HepG2 (cell line): ENCODE data around the gene PODXL. TPM values are rescaled to one million over a fixed set of nuclear protein-coding genes. Genes with fewer than 3 reads are reported as not detected.

ENCODE experiments used
- ATAC-seq: fragments of 200-7000 bp; cut with Tn5 transposase; 3 replicates; pipeline ENCODE4 v1.9.1; 2020; ENCODE audit warnings: mild to moderate bottlenecking, moderate library complexity
- BruUV-seq: library from RNA; stranded (reverse); fragments of 400-500 nt; replicated peaks from 2 replicates; lab custom pipeline; 2021; lab: Mats Ljungman, UMichigan
- CTCF ChIA-PET: fragments of 300-600 bp; formaldehyde crosslinking; extraction: SDS; loops from one replicate; lab custom pipeline; 2021; ENCODE audit warnings: low total read pairs, inconsistent platforms, low intra/inter-chr PET ratio; lab: Yijun Ruan, JAX
- POLR2A ChIA-PET: fragments of 350-600 bp; sonication (Branson Sonifier 250); formaldehyde crosslinking; loops from one replicate; lab custom pipeline; 2020; ENCODE audit warnings: antibody characterized with exemption, inconsistent platforms; lab: Yijun Ruan, JAX
- DNase-seq: peaks from one replicate; pipeline ENCODE4 v3.0.0-alpha.2; 2015; ENCODE audit warnings: low spot score
- FAIRE-seq: peaks from 3 replicates; lab custom pipeline; 2011; peaks lifted over from hg19 to GRCh38; lab: Jason Lieb, UNC
- H2AFZ ChIP-seq: one replicate; pipeline ENCODE4 v1.6.1; 2011; ENCODE audit warnings: low read length, inconsistent platforms
- H3K27ac ChIP-seq: fragments of 300-600 bp; 3 replicates; pipeline ENCODE4 v1.8.0; 2011; ENCODE audit warnings: mixed run types, mild to moderate bottlenecking, mixed read lengths, low read length, inconsistent platforms; ENCODE audit not compliant: insufficient read depth; ENCODE audit errors: extremely low read length
- H3K27me3 ChIP-seq, 2 experiments: fragments of 200-600 bp in 1 of 2; 2 replicates in 1 of 2; 3 replicates in 1 of 2; pipeline versions ENCODE4 v1.6.0 to v1.8.0; 2011; ENCODE audit warnings: low read length in 2 of 2, mild to moderate bottlenecking in 2 of 2, moderate library complexity in 2 of 2, inconsistent platforms in 1 of 2; ENCODE audit not compliant: insufficient read depth in 2 of 2, control insufficient read depth in 1 of 2
- H3K36me3 ChIP-seq, 2 experiments: fragments of 200-600 bp in 1 of 2; replicated peaks in 1 of 2; 2 replicates in 1 of 2; 3 replicates in 1 of 2; pipeline versions ENCODE4 v1.5.1 to v1.8.0; 2011; ENCODE audit warnings: low read length in 2 of 2, inconsistent platforms in 1 of 2; ENCODE audit not compliant: insufficient read depth in 2 of 2, control insufficient read depth in 1 of 2
- H3K4me1 ChIP-seq: 2 replicates; pipeline ENCODE4 v1.5.1; 2012; ENCODE audit warnings: low read length, inconsistent platforms; ENCODE audit not compliant: insufficient read depth
- H3K4me2 ChIP-seq: 2 replicates; pipeline ENCODE4 v1.6.0; 2011; ENCODE audit warnings: low read depth, low read length, inconsistent platforms
- H3K4me3 ChIP-seq, 3 experiments: fragments of 200-600 bp in 1 of 3; sonication (generic), shearing (Covaris generic) in 1 of 3; replicated peaks in 1 of 3; 2 replicates each; pipeline ENCODE4 v1.5.1; 2011 to 2016; ENCODE audit warnings: low read length in 3 of 3, inconsistent platforms in 2 of 3, low read depth in 2 of 3, mild to moderate bottlenecking in 2 of 3, control low read depth in 1 of 3, mixed read lengths in 1 of 3; ENCODE audit not compliant: insufficient read depth in 1 of 3
- H3K79me2 ChIP-seq: one replicate; pipeline ENCODE4 v1.6.1; 2011; ENCODE audit warnings: low read length, inconsistent platforms; ENCODE audit not compliant: insufficient read depth
- H3K9ac ChIP-seq: 2 replicates; pipeline ENCODE4 v1.6.0; 2011; ENCODE audit warnings: mild to moderate bottlenecking, low read depth, low read length, inconsistent platforms; ENCODE audit not compliant: insufficient read depth
- H3K9me3 ChIP-seq: 2 replicates; pipeline ENCODE4 v1.5.1; 2012; ENCODE audit warnings: mild to moderate bottlenecking, low read length
- H4K20me1 ChIP-seq: 2 replicates; pipeline ENCODE4 v1.6.0; 2011; ENCODE audit warnings: inconsistent platforms, mild to moderate bottlenecking, low read length, moderate library complexity; ENCODE audit not compliant: insufficient read depth
- ATF7-NPFF ChIP-seq: sonication (generic); formaldehyde crosslinking; IDR thresholded peaks from 2 replicates; pipeline ENCODE4 v1.8.1; 2023; ENCODE audit warnings: mild to moderate bottlenecking, low read depth, missing genetic modification reagents, moderate library complexity
- BRD4 ChIP-seq: sonication (generic); formaldehyde crosslinking; IDR thresholded peaks from 2 replicates; pipeline ENCODE4 v1.4.0; 2020; ENCODE audit warnings: missing genetic modification reagents
- DDIT3 ChIP-seq: sonication (generic); formaldehyde crosslinking; IDR thresholded peaks from 2 replicates; pipeline ENCODE4 v1.4.0; 2020; ENCODE audit warnings: mild to moderate bottlenecking, missing genetic modification reagents
- ISX ChIP-seq: sonication (generic); formaldehyde crosslinking; conservative IDR thresholded peaks from 2 replicates; pipeline ENCODE4 v1.5.0; 2020; ENCODE audit warnings: missing genetic modification reagents
- MYC ChIP-seq: sonication (generic); formaldehyde crosslinking; IDR thresholded peaks from 2 replicates; pipeline ENCODE4 v1.9.0; 2021; ENCODE audit warnings: missing genetic modification reagents, borderline replicate concordance
- PHB2 ChIP-seq: fragments of 450-650 bp; IDR thresholded peaks from 2 replicates; pipeline ENCODE4 v1.6.1; 2018; ENCODE audit not compliant: partially characterized antibody
- SATB2 ChIP-seq: sonication (generic); formaldehyde crosslinking; IDR thresholded peaks from 2 replicates; pipeline ENCODE4 v1.5.0; 2020; ENCODE audit warnings: missing genetic modification reagents
- YEATS2 ChIP-seq: sonication (generic); formaldehyde crosslinking; IDR thresholded peaks from 2 replicates; pipeline ENCODE4 v1.4.0; 2020; ENCODE audit warnings: missing genetic modification reagents, borderline replicate concordance
- ZBTB14 ChIP-seq: sonication (generic); formaldehyde crosslinking; IDR thresholded peaks from 2 replicates; pipeline ENCODE4 v1.4.0; 2020; ENCODE audit warnings: missing genetic modification reagents
- ZNF224 ChIP-seq: sonication (generic); formaldehyde crosslinking; IDR thresholded peaks from 2 replicates; pipeline ENCODE4 v1.5.0; 2020; ENCODE audit warnings: mild to moderate bottlenecking, missing genetic modification reagents
- ZNF24 ChIP-seq: fragments of 450-650 bp; IDR thresholded peaks from 2 replicates; pipeline ENCODE4 v1.6.1; 2017; ENCODE audit warnings: antibody characterized with exemption, mild to moderate bottlenecking
- ZNF512 ChIP-seq: sonication (generic); formaldehyde crosslinking; IDR thresholded peaks from 2 replicates; pipeline ENCODE4 v1.4.0; 2020; ENCODE audit warnings: mild to moderate bottlenecking, missing genetic modification reagents
- ZNF547 ChIP-seq: sonication (generic); formaldehyde crosslinking; IDR thresholded peaks from 2 replicates; pipeline ENCODE4 v1.5.1; 2020; ENCODE audit warnings: mild to moderate bottlenecking, missing genetic modification reagents
- ZNF564 ChIP-seq: sonication (generic); formaldehyde crosslinking; IDR thresholded peaks from 2 replicates; pipeline ENCODE4 v1.8.1; 2023; ENCODE audit warnings: mild to moderate bottlenecking, missing genetic modification reagents
- ZNF572 ChIP-seq: sonication (generic); formaldehyde crosslinking; IDR thresholded peaks from 2 replicates; pipeline ENCODE4 v1.5.1; 2020; ENCODE audit warnings: mild to moderate bottlenecking, missing genetic modification reagents
- ZNF598 ChIP-seq: sonication (generic); formaldehyde crosslinking; IDR thresholded peaks from 2 replicates; pipeline ENCODE4 v1.5.1; 2020; ENCODE audit warnings: mild to moderate bottlenecking, missing genetic modification reagents, borderline replicate concordance
- ZNF670 ChIP-seq: sonication (generic); formaldehyde crosslinking; IDR thresholded peaks from 2 replicates; pipeline ENCODE4 v1.8.0; 2022; ENCODE audit warnings: mild to moderate bottlenecking, missing genetic modification reagents, borderline replicate concordance
- ZSCAN9 ChIP-seq: IDR thresholded peaks from 2 replicates; pipeline ENCODE4 v1.6.1; 2016; ENCODE audit warnings: borderline replicate concordance
- WGBS: methylation state at CpG from one replicate; pipeline ENCODE4 v1.1.6; 2017; ENCODE audit warnings: low lambda C conversion rate; 5-methylcytosine and 5-hydroxymethylcytosine counted together
- in situ Hi-C: cut with HindIII; loops from 2 replicates; pipeline ENCODE4 v1.10.0; 2017; ENCODE audit warnings: low pct_unique_long_range_greater_than_20kb; ENCODE audit not compliant: extremely low pct_ligation_motif_present
- intact Hi-C: fragments of 100-400 bp; cut with micrococcal nuclease; formaldehyde crosslinking; loops from one replicate; pipeline ENCODE4 v1.10.0; 2022; ENCODE audit not compliant: unreplicated experiment
- polyA plus RNA-seq, 8 experiments: library from polyadenylated mRNA; depleted of rRNA in 3 of 8; stranded (reverse) in 7 of 8; unstranded in 1 of 8; fragments of >200 nt; fragmentation: Illumina TruSeq in 4 of 8; extraction: Trizol in 4 of 8; gene quantifications; 2 replicates each; pipeline versions ENCODE4 v1.2.1 to v1.2.3, GENCODE V29; 2011 to 2016; ENCODE audit warnings: low read depth in 4 of 8, missing spikeins in 1 of 8, mixed read lengths in 1 of 8; ENCODE audit not compliant: insufficient read depth in 1 of 8
- total RNA-seq, 5 experiments: library from RNA; depleted of rRNA; stranded (reverse); fragments of >200 nt; fragmentation: Illumina TruSeq; extraction: Trizol; gene quantifications; 2 replicates each; pipeline ENCODE4 v1.2.3, GENCODE V29; 2016; ENCODE audit warnings: low read depth in 1 of 5

PODXL gene
- total and polyA plus RNA-seq, 2 of the 13 experiments (the other 11 are each of a cell fraction or from before 2014, with no cell fraction given): 0.22 to 0.54 TPM

GRCh38 chr7:131532570-131533091 is 23.8 kb downstream of the PODXL start:
- no peaks in the 10 kb centered on the region for H3K4me1 ChIP-seq
- no peaks in the 10 kb centered on the region for H3K9me3 ChIP-seq
- ChIA-PET CTCF (no interaction called here), POLR2A (no interaction called here)
- H2AFZ ChIP-seq: no peak overlapping the region
- FAIRE-seq (no peak), ATAC-seq (no peak), DNase-seq (no peak)
- H3K36me3 ChIP-seq: no peaks in the 10 kb centered on the region
- in situ Hi-C loops (no loop called here), intact Hi-C loops (no loop called here)
- H3K4me3 ChIP-seq: no peak overlapping the region
- H3K27ac ChIP-seq: no peak overlapping the region
- BruUV-seq: no TSS peak
- peaks cover 1 to 18% of the 10 kb centered on the region in 2 experiments; a peak in 2 of 5 replicates for H3K27me3 ChIP-seq
- H3K79me2 ChIP-seq: no peaks in the 10 kb centered on the region
- TF ChIP-seq ZNF598 (CRISPR knock-in tag) (no peak), ZNF512 (CRISPR knock-in tag) (no peak), SATB2 (CRISPR knock-in tag) (no peak)
- WGBS: 60% methylated on average over 5 of the region's 10 CpGs
- no peaks in the 10 kb centered on the region for H4K20me1 ChIP-seq
- H3K4me2 ChIP-seq: no peak overlapping the region
- no peak overlapping the region for H3K9ac ChIP-seq

- POLR2A ChIA-PET: no interaction called here
- in situ Hi-C loops: no loop called here
- Histone ChIP-seq H3K36me3 (no peaks in the 10 kb centered on the region), H3K4me1 (no peaks in the 10 kb centered on the region), H3K4me2 (no peak overlapping the region), H3K9ac (no peak overlapping the region), H2AFZ (no peak overlapping the region), H3K27me3 (peaks cover 1 to 18% of the 10 kb centered on the region in 2 experiments; a peak in 2 of 5 replicates), H3K79me2 (no peaks in the 10 kb centered on the region), H3K4me3 (no peak overlapping the region), H4K20me1 (no peaks in the 10 kb centered on the region), H3K27ac (no peak overlapping the region), H3K9me3 (no peaks in the 10 kb centered on the region)
- 0% methylated on average over 1 of the region's 6 CpGs for WGBS
- no TSS peak for BruUV-seq
- DNase-seq: no peak
- FAIRE-seq: no peak
- intact Hi-C loops: no loop called here
- ATAC-seq: no peak
- CTCF ChIA-PET: no interaction called here
- TF ChIP-seq ZNF564 (CRISPR knock-in tag) (no peak), PHB2 (no peak), DDIT3 (CRISPR knock-in tag) (no peak), ZNF547 (no peak), ZNF24 (no peak), MYC (CRISPR knock-in tag) (no peak), ZNF572 (no peak), ZNF670 (no peak), ISX (no peak), YEATS2 (CRISPR knock-in tag) (no peak), ZNF224 (CRISPR knock-in tag) (no peak), ZSCAN9 (no peak), ZBTB14 (CRISPR knock-in tag) (no peak), BRD4 (CRISPR knock-in tag) (no peak), ATF7-NPFF (CRISPR knock-in tag) (no peak)
Measured at GRCh38 chr7:131530137-131530536, 26.3 kb downstream of the PODXL start.
